Measurements from ENCODE around the gene PLEKHH1.

Gene PLEKHH1

DNA sequence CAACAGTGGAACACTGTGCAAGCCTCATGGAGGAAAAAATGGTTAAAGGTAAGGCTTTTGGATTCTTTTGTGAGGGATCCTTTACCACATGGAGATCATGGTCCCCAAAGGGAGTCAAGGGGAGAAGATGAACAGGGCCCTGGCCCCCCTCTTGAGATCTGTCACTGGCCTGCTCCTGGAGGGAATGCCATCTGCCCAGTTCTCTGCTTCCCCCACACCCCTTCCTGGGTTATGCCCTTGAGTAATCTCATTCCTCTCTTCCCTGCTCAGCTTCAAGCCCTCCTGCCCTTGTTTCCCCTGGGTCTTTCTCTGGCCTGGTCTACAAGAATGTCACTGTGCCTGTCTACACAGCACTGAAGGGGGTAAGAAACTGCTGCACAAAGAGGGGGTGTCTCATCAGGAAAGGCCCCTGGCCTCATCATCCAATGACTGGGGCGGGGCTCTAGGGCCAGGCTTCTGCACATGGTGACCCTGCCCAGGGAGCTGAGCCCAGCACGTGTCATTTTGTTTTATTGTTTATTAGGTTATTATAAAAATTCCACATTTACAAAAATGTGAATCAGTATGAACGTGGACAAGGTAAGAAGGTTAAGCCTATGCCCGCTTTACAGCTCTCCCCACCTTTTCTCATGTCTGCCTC lies 36.7 kb downstream of the PLEKHH1 start:
- no peak for DNase-seq

DNA sequence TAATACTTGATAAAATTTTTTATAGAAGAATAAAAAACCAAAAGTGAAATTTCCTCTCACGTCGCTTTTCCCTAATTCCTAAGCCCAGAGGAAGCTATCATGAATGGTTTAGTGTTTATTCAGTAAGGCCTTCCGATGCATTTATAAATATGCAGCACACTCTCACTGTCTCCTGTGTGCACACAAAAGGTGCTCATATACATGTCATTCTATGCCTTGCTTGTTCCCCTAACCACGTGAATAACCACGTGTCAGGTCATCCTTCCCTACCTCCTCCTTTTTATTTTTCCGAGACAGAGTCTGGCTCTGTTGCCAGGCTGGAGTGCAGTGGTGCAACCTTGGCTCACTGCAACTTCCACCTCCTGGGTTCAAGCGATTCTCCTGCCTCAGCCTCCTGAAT lies 37.4 kb downstream of the PLEKHH1 start:
- no peak for DNase-seq

DNA sequence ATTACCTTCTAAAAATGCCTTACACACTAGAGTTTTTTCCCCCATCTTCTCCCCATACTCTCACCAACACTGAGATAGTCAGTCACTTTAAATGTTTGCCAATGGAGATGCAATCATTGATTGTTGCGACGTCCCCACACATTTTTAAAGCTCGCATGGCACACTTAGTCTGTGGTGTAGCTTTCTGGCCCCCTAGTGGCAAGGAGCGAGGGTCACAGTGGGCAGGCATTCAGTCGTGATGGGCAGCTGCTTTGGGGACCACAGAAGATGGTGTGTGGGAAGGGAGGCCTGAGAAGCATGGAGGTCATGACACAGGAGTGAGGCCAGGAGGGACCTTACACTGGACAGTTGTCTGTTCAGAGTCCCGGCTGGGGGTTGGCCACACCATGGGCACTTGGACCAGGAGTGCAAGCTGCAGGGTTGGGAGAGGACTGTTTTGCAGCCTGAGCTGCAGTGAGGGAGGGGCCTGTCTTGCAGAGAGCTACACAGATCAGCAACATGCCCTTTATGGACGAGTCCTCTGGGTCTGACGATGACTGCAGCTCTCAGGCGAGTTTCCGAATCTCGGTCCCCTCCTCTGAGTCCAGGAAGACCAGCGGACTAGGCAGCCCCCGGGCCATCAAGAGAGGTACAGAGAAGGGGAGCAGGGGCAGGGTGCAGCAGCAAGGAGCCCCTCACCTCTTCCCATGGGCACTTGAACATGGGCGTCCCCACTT lies 38.3 kb downstream of the PLEKHH1 start:
- peak; percentile 67 for DNase-seq

DNA sequence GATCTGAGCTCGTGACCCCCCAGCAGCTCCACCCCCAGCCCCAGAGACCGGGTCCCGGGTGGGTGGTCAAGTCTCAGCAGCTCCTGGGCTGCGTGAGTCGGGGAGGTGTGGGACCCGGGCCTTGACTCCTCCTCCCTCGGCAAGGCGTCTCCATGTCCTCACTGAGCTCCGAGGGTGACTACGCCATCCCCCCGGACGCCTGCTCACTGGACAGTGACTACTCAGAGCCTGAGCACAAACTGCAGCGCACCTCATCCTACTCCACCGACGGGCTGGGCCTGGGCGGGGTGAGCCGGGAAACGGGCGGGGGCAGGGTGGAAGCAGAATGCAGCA lies 38.9 kb downstream of the PLEKHH1 start:
- no peak for DNase-seq

DNA sequence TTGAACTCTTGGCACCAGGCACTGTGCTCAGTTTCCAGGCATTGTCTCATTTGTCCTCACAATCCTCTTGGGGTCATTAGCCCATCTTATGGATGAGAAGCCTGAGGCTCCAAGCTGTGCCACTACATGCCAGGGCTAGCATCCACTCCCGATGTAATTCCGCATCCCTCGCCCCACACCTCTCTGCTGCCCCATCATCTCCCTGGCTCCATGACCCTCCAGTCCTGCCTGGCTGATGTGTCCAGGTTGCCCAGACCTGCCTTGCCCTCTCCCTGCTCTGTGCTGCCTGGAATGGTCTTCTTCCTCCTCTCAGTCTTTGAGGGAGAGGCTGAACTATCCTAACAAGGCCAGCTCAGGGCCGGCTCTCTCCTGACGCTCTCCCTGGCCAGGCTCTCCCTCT lies 39.5 kb downstream of the PLEKHH1 start:
- no peak for DNase-seq

DNA sequence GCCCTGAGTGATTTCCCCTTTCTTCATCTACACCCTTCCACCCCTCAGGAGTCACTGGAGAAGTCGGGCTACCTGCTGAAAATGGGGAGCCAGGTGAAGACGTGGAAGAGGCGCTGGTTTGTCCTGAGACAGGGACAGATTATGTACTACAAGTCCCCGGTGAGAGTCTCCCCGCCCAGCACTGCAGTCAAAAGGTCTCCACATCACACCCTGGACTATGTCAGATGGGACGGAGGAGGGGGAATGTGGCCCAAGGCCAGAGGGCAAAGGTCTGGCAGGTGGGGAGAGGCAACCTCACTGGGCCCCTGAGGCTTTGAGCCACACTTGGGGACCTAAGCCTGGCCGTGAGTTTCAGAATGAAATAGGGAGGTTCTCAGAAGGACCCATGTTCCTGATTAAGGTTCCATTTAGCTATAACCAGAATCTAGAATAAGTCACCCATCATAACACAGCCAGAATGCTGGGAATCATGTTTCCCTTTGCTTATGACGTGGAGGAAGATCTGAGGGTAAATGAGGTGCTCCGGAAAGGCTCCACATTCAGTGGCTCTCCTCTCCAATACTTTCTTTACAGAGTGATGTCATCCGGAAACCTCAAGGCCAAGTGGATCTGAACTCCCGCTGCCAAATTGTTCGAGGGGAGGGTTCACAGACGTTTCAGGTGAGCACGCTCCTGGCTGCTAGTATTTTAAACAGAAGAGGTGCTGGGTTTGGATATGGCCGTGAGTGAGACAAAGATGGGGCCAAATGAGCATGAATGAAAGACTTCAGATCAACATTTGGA lies 40.3 kb downstream of the PLEKHH1 start:
- DNase-seq = no peak

DNA sequence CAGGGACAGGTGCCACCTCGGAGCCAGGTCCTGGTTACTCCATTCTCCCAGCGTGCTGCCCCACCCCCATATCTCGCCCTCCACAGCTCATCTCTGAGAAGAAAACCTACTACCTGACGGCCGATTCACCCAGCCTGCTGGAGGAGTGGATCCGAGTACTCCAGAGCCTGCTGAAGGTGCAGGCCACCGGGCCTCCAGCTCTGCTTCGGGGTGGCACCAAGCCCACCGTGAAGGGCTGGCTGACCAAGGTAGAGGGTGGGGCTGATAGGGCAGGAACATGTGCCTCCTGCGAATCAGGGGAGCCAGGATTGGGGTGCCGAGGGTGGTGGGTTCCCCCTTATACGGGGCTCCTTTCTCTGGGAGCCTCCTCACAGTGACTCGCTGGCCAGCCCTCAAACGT lies 41.1 kb downstream of the PLEKHH1 start:
- DNase-seq = no peak

DNA sequence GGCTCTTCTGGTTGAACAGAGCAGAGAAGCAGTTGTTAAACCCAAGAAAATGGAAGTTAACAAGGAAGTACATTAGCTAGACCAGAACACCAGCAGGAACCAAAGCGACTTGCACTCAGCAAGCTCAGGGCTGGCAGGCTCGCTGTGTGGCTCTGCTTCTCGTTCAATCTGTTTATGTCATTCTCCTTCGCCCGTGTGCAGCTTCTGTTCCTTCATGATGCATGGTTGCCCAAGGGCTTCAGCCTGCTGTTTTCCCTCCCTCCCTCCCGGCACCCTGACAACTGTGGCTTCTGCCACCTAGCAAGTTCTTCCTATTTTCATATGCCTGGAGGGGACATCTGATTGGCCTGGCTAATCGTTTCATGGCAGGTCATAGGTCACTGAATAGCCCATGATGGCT lies 41.7 kb downstream of the PLEKHH1 start:
- no peak for DNase-seq

DNA sequence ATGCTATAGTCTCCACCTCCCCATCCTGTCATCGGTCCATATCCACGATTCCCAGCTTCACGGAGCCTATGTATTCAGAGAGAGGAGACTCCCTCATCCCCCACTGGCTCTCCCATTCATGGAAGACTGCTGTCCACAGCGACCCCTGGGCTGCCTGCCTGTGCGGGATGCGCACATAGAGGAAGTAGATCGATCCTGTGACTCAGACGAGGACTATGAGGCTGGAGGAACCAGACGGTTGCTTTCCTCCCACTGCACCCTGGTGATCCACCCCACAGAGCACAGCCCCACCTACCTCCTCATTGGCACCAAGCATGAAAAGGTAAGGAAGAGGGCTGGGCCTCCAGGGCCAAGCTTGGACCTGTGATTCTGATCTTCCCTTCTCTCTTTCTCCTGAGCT lies 42.6 kb downstream of the PLEKHH1 start:
- DNase-seq = no peak

DNA sequence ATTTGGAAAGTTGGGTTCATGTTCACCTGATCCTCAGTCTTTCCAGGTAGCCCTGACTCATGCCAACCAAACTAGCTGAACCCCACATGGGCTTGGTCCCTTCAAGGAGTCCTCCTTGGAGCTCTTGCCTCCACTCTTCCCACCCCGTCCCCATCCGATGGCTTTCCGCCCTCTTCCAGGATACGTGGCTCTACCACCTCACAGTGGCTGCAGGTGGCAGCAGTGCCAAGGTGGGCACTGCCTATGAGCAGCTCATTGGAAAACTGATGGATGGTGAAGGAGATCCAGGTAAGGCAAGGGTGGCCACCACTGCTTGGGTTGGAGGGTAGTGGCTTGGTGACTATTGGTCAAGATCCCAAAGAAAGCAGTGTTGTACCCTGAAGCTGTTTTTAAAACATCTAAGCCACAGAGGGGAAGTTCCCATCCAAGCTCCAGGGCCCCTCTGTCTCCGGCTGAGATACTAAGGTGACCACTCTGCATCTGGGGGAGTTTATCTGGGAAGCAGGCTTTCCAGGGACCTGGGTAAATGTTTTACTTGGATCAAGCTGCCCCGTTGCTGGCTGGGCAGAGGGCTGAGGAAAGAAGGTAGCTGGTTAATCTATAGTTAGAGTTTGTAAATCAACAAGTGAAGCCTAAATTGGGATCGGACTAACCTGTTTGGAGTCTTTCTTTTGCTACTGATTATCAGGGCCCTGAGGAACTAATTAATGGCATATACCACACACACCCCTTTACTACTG lies 43.3 kb downstream of the PLEKHH1 start:
- no peak for DNase-seq

DNA sequence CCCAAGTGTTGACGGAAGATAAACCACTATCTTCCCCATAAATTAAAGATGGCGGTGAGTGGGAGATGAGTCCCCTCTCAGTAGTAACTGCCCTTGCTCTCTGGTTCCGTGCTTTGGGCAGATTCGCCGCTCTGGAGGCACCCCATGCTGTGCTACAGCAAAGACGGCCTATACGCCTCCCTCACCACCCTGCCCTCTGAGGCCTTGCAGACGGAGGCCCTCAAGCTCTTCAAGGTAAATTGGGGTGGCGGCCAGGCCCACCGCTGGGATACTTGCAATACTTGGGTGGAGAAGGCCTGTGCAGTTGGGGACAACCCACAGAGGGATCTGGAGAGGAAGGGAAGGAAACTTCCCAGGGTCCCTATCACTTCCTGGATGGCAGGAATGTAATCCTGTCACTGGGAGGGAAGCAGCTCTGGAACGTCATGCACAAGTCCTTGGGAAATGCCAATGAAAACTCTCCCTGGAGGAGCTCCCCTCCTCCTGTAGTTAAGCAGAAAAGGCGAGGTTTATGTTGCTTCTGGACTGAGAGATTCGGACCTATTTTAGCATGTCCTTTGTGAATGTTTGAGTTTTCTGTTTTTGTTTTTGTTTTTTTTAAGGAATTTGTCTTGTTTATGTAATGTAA lies 44.2 kb downstream of the PLEKHH1 start:
- no peak for DNase-seq

DNA sequence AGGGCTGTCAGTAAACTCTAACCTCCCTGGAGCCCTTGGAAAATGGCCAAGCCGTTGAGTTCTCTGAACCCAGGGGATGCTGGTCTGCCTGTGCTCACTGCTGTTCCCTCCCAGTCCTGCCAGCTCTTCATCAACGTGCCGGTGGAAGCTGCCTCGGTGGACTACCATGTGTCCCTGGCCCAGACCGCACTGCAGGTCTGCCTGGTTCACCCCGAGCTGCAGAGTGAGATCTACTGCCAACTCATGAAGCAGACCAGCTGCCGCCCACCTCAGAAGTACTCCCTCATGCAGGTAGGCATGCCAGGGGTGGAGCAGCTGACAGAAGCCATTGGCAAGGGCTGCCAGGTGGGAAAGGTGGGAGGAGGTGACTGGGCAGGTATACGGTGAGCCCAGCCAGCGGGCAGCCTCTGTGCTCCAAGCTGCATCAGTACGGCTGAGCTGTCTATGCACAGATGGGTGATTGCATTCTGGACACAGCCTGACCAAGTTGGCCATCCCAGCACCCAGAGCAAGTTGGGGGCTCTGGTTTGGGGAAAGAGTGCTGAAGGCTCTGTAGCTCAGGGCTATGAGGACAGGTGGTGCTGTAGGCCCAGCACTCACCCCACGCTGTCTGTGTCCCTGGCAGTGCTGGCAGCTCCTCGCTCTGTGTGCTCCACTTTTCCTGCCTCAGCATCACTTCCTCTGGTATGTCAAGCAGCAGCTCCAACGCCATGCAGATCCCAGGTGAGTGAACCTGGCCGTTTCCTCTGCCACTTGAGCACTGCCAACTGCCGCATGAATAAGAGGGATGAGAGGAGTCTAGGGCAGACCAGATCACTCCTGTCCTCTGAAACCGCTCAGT lies 45.0 kb downstream of the PLEKHH1 start:
- DNase-seq = no peak

DNA sequence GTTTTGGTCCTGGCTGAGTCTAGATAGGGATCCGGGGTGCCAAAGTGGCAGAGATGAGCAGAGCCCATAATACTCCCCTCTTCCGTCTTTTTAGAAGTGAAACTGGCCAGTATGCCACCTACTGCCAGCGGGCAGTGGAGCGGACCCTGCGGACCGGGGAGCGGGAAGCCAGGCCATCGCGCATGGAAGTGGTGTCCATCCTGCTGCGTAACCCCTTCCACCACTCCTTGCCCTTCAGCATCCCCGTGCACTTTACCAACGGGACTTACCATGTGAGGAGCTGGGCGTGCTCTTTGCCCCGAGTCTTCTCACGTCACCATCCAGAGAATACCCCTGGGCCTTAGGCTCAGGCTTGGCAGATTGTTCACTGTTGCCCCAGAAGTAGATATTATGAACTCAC lies 46.0 kb downstream of the PLEKHH1 start:
- no peak for DNase-seq

DNA sequence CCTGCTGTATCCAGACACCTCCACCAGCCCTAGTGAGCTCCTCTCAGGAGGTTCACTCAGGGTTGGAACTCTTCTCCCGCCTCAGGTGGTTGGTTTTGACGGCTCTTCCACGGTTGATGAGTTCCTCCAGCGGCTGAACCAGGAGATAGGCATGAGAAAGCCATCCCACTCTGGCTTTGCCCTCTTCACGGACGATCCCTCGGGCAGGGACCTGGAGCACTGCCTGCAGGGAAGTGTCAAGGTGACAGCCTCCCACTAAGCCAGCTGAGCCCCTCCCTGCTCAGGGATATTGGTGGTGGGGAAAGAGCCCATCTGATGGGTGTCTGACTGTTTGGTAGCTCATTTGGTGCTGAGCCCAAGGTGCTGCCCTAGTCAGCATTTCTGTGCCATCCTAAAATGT lies 46.5 kb downstream of the PLEKHH1 start:
- no peak for DNase-seq

DNA sequence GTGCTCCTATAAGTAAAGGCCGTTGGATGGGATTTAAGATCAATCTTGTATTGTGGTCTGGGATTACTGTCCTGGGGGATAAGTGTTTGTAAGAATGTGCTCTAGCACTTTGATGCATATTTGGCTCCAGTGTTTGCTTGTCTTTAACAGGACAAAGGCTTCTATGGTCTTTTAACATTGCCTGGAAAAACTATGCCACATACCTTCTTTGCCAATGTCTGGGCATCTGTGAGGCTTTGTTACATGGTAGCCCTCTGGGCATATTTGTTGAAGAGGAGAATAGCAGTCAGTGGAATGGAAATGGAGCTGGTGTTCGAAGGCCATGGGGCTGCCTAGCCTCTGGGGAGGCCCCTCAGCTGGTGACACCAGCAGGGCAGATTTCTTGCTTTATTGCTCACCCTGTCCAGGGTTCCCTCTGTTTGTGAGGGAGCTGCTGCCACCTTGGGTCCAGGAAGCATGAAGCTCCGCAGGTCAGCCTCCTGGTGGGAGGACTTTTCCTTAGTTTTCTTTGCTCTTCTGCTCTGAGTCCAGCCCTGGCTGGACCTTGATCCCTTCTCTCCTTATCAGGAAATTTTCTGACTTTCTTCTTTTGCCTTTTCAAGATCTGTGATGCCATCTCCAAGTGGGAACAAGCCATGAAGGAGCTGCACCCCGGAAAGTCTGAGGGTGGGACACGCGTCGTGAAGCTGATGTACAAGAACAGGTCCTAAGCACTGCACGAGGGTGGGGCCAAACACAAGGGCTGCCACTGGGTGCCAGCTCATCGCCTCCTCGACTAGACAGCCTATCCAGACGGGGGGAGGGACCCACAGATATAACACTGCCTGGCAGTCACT lies 47.5 kb downstream of the PLEKHH1 start:
- DNase-seq = no peak

DNA sequence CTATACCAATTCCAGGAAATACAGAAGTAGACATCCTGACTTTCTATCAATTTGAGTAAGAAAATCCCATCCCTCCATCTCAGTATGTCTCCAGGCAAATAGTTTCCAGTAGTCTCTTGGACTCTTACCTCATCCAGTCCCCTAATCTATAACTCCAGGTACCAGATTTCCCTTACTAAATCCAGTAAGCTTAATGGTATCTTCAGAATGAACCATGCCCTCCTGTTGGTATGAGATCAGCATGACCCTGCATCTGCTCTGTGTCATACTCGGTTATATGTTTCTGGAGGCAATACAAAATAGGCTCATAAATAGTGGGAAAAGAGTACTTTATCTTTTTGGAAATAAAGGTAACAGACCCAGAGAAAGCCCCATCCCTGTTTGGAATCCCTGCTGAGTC lies 48.6 kb downstream of the PLEKHH1 start:
- no peak for DNase-seq

DNA sequence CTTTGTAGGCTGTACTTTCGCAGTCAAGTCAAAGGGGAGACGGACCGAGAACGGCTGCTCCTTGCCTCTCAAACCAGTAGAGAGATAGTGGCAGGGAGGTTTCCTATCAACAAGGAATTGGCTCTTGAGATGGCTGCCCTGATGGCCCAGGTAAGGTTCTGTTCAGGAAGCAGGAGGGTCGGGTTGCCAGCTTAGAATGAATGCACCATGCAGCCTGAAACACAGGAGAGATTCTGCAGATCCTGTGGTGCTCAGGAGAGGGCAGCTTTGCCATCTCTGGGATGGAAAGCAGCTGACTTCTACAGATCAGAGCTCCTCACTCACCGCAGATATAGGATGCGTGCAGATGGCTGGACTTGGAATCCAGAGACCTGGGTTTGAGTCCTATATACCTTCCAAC lies 49.0 kb downstream of the PLEKHH1 start:
- DNase-seq = no peak

DNA sequence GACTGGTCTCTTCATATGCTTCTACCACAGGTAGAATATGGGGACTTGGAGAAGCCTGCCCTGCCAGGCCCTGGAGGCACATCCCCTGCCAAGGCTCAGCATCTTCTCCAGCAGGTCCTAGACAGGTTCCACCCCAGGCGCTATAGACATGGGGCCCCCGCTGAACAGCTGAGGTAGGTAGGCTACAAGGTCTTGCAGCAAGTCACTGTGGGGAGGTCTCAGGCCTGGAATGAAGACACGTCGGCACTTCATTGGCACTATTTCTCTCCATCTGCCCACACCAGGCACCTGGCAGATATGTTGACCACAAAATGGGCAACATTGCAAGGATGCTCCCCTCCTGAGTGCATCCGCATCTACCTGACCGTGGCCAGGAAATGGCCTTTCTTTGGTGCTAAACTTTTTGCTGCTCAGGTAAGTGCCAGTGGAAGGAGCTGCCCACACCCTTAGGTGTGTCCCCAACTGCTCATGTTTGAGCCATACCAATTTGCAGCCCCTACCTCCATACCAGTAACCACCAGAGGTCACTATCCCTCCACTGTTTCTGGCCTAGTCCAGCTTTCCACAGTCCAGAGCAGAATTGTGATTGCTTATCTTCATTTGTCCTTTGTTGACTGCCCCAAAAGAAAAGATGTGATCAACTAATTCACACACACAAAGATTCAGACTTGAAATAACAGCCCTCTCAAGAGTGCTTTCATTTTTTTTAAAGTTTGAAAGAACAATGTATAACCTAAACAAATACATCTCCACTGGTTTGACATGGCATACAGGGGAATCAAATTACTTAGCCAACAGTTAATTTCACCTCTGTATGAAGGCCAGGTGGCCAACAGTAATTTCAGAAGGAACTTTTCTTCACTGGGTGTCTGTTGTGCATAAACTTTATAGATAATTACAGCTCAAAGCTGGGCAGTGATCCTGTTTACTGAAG lies 50.9 kb downstream of the PLEKHH1 start:
- no peak for DNase-seq

DNA sequence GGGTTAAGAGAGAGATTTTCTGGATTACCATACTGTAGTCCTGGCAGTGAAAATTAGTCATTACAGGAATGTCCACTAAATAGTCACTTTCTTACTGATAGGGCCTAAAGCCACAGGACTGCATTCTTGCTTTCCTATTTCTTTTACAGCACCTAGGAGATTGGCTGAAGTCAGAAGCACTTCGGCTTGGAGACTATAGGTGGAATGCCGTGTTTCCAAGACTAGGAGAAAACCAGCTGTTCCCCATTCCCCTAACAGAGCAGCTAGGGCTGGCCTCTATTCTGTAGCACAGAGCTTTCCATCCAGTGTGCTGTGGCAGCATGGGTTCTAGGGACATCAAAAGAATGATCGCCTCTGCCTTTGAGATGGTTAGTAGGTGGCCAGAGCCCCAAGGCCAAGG lies 51.9 kb downstream of the PLEKHH1 start:
- DNase-seq = no peak

DNA sequence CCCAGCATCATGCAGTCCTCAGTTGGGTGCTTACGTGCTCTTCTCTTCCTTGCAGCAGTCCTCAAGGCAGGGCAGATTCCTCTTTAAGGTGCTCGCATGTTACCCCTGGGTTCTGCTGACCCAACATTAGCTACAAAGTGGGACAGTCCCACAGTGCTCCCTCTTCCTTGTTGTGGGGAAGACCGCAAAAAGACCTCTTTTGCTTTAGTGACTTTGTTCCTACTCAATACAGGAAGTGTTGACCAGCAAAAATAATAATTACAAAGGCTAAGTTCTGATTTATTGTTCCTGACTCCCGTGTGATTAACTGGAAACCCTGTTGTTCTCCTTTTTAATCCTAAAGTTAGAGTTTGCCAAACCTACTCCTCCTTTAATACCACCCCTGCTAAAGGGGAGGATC lies 53.3 kb downstream of the PLEKHH1 start:
- DNase-seq = no peak
